ENCODE measurements around the gene ZFP62. TPM values are rescaled to one million over a fixed set of nuclear protein-coding genes. Genes with fewer than 3 reads are reported as not detected.

Gene ZFP62
- total RNA-seq, 2 donors from 2014 or later = 37.3 to 44.6 TPM

DNA sequence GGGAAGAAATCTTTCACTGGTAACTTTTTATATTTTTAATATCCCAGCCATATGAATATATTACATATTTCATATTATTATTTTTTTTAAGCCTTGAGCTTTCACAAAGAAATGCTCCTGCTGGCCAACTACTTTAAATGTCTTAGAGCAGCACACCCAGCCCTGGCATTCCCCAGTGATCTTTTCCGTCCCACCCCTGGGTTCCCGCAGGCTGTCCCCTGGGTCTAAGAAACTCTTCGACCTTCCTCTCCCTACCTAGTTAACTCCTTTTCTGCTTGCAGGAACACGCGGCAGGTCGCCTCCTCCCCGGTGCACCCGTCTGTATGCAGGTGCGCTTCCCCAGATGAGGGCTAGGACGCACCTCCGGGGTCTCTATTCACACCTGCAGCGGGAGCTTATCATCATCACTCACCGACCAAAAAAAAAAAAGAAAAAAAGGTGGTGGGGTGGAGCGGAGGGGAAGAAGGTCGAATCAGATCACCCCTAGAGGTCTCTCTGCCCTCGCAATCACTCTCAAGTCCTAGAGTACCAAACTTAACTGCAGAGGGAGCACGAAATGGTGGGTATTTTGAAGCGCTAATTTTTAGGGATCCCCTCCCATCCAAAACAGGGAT, 696 bp downstream of the ZFP62 start:
- Histone ChIP-seq H3K9me3 (ENCODE audit: control insufficient read depth, low read length) (no peaks in the 10 kb centered on the region), H3K4me3 (ENCODE audit: low read length) (peak overlapping the region; percentile 87), H3K9ac (ENCODE audit: extremely low read depth, low read length, poor library complexity, severe bottlenecking) (peak overlapping the region; percentile 60), H3K4me1 (ENCODE audit: control insufficient read depth, insufficient read depth, low read length) (no peaks in the 10 kb centered on the region), H3K27me3 (ENCODE audit: control insufficient read depth, insufficient read depth, low read length, poor library complexity, severe bottlenecking) (no peaks in the 10 kb centered on the region), H3K36me3 (ENCODE audit: control insufficient read depth, insufficient read depth, low read length) (peaks cover 14% of the 10 kb centered on the region), H3K27ac (ENCODE audit: low read depth, low read length) (peak overlapping the region; percentile 73)
- peak overlapping the region; percentile 91 for H3K4me3 Mint-ChIP-seq
- WGBS, 2 experiments (ENCODE audit: insufficient coverage in 1 of 2, insufficient read length in 1 of 2) = 0 to 1% methylated on average over 3 to 14 of the region's 18 CpGs
- H3K27me3 Mint-ChIP-seq (ENCODE audit: insufficient read depth) = peaks cover 4% of the 10 kb centered on the region
- H3K36me3 Mint-ChIP-seq (ENCODE audit: low read depth) = peaks cover 43% of the 10 kb centered on the region
- H3K4me1 Mint-ChIP-seq = peaks cover 5% of the 10 kb centered on the region
- peaks cover 25% of the 10 kb centered on the region for H3K9me3 Mint-ChIP-seq
- TF ChIP-seq, protein P1, sequence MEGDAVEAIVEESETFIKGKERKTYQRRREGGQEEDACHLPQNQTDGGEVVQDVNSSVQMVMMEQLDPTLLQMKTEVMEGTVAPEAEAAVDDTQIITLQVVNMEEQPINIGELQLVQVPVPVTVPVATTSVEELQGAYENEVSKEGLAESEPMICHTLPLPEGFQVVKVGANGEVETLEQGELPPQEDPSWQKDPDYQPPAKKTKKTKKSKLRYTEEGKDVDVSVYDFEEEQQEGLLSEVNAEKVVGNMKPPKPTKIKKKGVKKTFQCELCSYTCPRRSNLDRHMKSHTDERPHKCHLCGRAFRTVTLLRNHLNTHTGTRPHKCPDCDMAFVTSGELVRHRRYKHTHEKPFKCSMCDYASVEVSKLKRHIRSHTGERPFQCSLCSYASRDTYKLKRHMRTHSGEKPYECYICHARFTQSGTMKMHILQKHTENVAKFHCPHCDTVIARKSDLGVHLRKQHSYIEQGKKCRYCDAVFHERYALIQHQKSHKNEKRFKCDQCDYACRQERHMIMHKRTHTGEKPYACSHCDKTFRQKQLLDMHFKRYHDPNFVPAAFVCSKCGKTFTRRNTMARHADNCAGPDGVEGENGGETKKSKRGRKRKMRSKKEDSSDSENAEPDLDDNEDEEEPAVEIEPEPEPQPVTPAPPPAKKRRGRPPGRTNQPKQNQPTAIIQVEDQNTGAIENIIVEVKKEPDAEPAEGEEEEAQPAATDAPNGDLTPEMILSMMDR (conservative IDR thresholded peaks at IDR 0.05) = peak; percentile 48
- H3K27ac Mint-ChIP-seq = peak overlapping the region; percentile 95
- peak; percentile 89 for DNase-seq

DNA sequence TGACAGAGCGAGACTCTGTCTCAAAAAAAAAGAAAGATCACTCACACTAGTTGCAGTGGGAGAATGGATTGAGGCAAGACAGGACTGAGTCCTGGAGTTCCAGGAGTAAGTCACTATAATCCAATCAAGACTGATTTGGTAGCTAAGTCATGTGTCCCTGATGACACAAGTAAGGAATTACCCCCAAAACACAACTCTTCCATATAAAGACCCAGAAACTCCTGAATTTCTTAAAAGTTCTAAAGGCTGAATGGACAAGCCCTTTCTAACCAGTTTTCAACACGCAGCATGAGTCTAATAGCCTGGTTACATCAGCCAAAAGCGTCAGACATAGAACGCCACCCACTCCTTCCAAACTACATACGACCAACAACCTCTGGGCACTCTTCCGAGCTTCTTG, 2.5 kb downstream of the ZFP62 start:
- peaks cover 61% of the 10 kb centered on the region for H3K36me3 Mint-ChIP-seq (ENCODE audit: low read depth)
- no peak overlapping the region for H3K27ac Mint-ChIP-seq

DNA sequence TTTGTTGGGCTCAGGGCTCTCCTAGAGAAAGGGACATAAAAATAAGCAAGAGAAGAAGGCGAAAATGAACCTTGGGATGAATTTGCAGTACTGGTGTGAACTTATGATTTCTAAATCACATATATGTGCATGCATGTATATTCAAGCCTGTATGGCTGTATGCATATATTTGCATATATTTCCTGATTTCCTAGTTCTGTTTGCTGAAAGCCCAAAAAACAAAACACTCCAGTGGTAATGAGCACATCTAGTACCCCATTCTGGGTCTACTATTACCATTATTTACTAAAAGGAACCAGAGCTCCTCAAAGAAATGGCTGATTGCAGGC, 7.3 kb downstream of the ZFP62 start:
- peaks cover 96% of the 10 kb centered on the region for H3K36me3 Mint-ChIP-seq (ENCODE audit: low read depth)
- H3K27ac Mint-ChIP-seq = no peak overlapping the region
- Histone ChIP-seq H3K9ac (ENCODE audit: extremely low read depth, low read length, poor library complexity, severe bottlenecking) (no peak overlapping the region), H3K4me3 (ENCODE audit: low read length) (no peak overlapping the region), H3K36me3 (ENCODE audit: control insufficient read depth, insufficient read depth, low read length) (peaks cover 76% of the 10 kb centered on the region), H3K27me3 (ENCODE audit: control insufficient read depth, insufficient read depth, low read length, poor library complexity, severe bottlenecking) (no peaks in the 10 kb centered on the region), H3K9me3 (ENCODE audit: control insufficient read depth, low read length) (peaks cover 47% of the 10 kb centered on the region), H3K27ac (ENCODE audit: low read depth, low read length) (no peak overlapping the region), H3K4me1 (ENCODE audit: control insufficient read depth, insufficient read depth, low read length) (no peaks in the 10 kb centered on the region)
- TF ChIP-seq, protein P1 (conservative IDR thresholded peaks at IDR 0.05) = no peak
- H3K4me3 Mint-ChIP-seq = no peak overlapping the region
- peaks cover 83% of the 10 kb centered on the region for H3K9me3 Mint-ChIP-seq
- 83 to 94% methylated on average over 1 of the region's 1 CpG for WGBS, 2 experiments (ENCODE audit: insufficient coverage in 1 of 2, insufficient read length in 1 of 2)
- no peaks in the 10 kb centered on the region for H3K4me1 Mint-ChIP-seq
- DNase-seq = no peak
- H3K27me3 Mint-ChIP-seq (ENCODE audit: insufficient read depth) = no peaks in the 10 kb centered on the region

More for the DNA sequence above, 2.5 kb downstream of the ZFP62 start:
- H3K4me3 Mint-ChIP-seq = no peak overlapping the region
- H3K4me3 ChIP-seq (ENCODE audit: low read length) = no peak overlapping the region
- no peak overlapping the region for H3K9ac ChIP-seq (ENCODE audit: extremely low read depth, low read length, poor library complexity, severe bottlenecking)
- H3K9me3 ChIP-seq (ENCODE audit: control insufficient read depth, low read length) = peaks cover 1% of the 10 kb centered on the region
- H3K36me3 ChIP-seq (ENCODE audit: control insufficient read depth, insufficient read depth, low read length) = peaks cover 30% of the 10 kb centered on the region
- peaks cover 41% of the 10 kb centered on the region for H3K9me3 Mint-ChIP-seq
- 90 to 93% methylated on average over 5 to 6 of the region's 6 CpGs for WGBS, 2 experiments (ENCODE audit: insufficient coverage in 1 of 2, insufficient read length in 1 of 2)
- H3K4me1 Mint-ChIP-seq = peaks cover 5% of the 10 kb centered on the region
- TF ChIP-seq, protein P1 (conservative IDR thresholded peaks at IDR 0.05) = no peak
- H3K27me3 Mint-ChIP-seq (ENCODE audit: insufficient read depth) = peaks cover 4% of the 10 kb centered on the region
- no peak for DNase-seq
- no peak overlapping the region for H3K27ac ChIP-seq (ENCODE audit: low read depth, low read length)
- H3K4me1 ChIP-seq (ENCODE audit: control insufficient read depth, insufficient read depth, low read length) = no peaks in the 10 kb centered on the region
- no peaks in the 10 kb centered on the region for H3K27me3 ChIP-seq (ENCODE audit: control insufficient read depth, insufficient read depth, low read length, poor library complexity, severe bottlenecking)

All from endodermal cell (in vitro differentiated cells).